Measurements from ENCODE around the gene NDUFB5. TPM values are rescaled to one million over a fixed set of nuclear protein-coding genes. Genes with fewer than 3 reads are reported as not detected.

NDUFB5 gene
- total and polyA plus RNA-seq, 9 donors, result 66.6 to 185 (median 71.8) TPM

DNA sequence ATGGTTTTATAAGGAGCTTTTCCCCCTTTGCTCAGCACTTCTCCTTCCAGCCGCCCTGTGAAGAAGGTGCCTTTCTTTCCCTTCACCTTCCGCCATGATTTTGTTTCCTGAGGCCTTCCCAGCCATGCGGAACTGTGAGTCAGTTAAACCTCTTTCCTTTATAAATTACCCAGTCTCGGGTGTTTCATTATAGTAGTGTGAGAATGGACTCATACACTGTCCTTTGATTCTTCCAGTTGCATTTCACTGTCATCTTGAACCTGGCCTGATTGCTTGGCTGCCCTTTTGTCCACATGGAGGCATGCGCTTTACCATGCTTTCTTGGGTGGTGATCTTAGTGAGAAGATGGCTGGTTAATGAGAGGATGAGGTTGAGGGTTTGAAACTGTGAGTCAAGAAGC is 71.5 kb downstream of the NDUFB5 start:
- Histone ChIP-seq H3K9me3 (no peaks in the 10 kb centered on the region), H3K4me3 (no peak overlapping the region), H3K36me3 (no peaks in the 10 kb centered on the region), H3K4me1 (ENCODE audit: insufficient read depth) (peaks cover 6% of the 10 kb centered on the region), H3K27ac (no peak overlapping the region), H3K27me3 (no peaks in the 10 kb centered on the region)
- intact Hi-C loops (cut with DNase I), result no loop called here
- 95 to 99% (median 97%) methylated on average over 5 of the region's 5 CpGs for WGBS, 3 donors
- DNase-seq, result no peak
- no peak for TF ChIP-seq EP300 (IDR thresholded peaks at IDR 0.05)
- TF ChIP-seq, protein P1, sequence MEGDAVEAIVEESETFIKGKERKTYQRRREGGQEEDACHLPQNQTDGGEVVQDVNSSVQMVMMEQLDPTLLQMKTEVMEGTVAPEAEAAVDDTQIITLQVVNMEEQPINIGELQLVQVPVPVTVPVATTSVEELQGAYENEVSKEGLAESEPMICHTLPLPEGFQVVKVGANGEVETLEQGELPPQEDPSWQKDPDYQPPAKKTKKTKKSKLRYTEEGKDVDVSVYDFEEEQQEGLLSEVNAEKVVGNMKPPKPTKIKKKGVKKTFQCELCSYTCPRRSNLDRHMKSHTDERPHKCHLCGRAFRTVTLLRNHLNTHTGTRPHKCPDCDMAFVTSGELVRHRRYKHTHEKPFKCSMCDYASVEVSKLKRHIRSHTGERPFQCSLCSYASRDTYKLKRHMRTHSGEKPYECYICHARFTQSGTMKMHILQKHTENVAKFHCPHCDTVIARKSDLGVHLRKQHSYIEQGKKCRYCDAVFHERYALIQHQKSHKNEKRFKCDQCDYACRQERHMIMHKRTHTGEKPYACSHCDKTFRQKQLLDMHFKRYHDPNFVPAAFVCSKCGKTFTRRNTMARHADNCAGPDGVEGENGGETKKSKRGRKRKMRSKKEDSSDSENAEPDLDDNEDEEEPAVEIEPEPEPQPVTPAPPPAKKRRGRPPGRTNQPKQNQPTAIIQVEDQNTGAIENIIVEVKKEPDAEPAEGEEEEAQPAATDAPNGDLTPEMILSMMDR (IDR thresholded peaks at IDR 0.05), result no peak
- no peak for TF ChIP-seq POLR2A (IDR thresholded peaks at IDR 0.05)

Small RNA genes within 50 kb of the gene (small RNA-seq; reads per million reads assigned to genes)
- gene AC090425.1 (not detected), gene RF01210 (not detected)

Other genes starting within 250 kb of the NDUFB5 start
- gene GNB4, start 153.3 kb upstream of the NDUFB5 start, total RNA-seq, result 10 to 100 TPM in 4 of 7 donors, 1 to 10 TPM in 3; 6.2 to 19.1 (median 11.6) TPM
- 10 to 100 TPM in 1 of 2 donors, 1 to 10 TPM in 1; 4.5 to 17.3 TPM for gene GNB4, start 153.3 kb upstream of the NDUFB5 start, polyA plus RNA-seq
- gene ACTL6A, start 41.9 kb upstream of the NDUFB5 start, total RNA-seq, result 10 to 100 TPM; 34.6 to 53.0 (median 42.1) TPM
- gene ACTL6A, start 41.9 kb upstream of the NDUFB5 start, polyA plus RNA-seq, result 10 to 100 TPM; 35.7 to 47.1 TPM
- gene MRPL47, start 156 bp upstream of the NDUFB5 start, total RNA-seq, result 10 to 100 TPM; 13.1 to 27.4 (median 21.8) TPM
- 10 to 100 TPM; 19.9 to 30.6 TPM for gene MRPL47, start 156 bp upstream of the NDUFB5 start, polyA plus RNA-seq
- gene USP13, start 48.2 kb downstream of the NDUFB5 start, total RNA-seq, result 10 to 100 TPM; 13.1 to 26.3 (median 19.9) TPM
- gene USP13, start 48.2 kb downstream of the NDUFB5 start, polyA plus RNA-seq, result 10 to 100 TPM in 1 of 2 donors, 1 to 10 TPM in 1; 7.0 to 17.5 TPM

All from ovary (tissue), 9 donors.